GM19452 (cell line): ENCODE results near the gene ZNF524.
A peak's percentile ranks its signal among the peaks of the same experiment; 100 is the strongest.

Experiments used
- ATAC-seq: cut with Tn5 transposase; IDR thresholded peaks from one replicate; pipeline ENCODE4 v1.9.1; 2021; ENCODE audit not compliant: unreplicated experiment

Gene ZNF524

GRCh38 chr19:55601084-55601483 lies 996 bp downstream of the ZNF524 start:
- ATAC-seq = no peak

- no peak for ATAC-seq
Measured at GRCh38 chr19:55602104-55603001, 2.3 kb downstream of the ZNF524 start.

- no peak for ATAC-seq
Measured at GRCh38 chr19:55603115-55603514, 3.0 kb downstream of the ZNF524 start.

- no peak for ATAC-seq
Measured at GRCh38 chr19:55603581-55604292, 3.6 kb downstream of the ZNF524 start.

GRCh38 chr19:55605207-55605636 lies 5.1 kb downstream of the ZNF524 start:
- ATAC-seq = peak; percentile 68

- ATAC-seq = peak; percentile 24
Measured at GRCh38 chr19:55605637-55606470, 5.8 kb downstream of the ZNF524 start, which contains the start of gene ZNF865. Gene ZNF865 (plus strand): TSS chr19:55605647. CDS start chr19:55613619, 7,972 bp downstream.

- ATAC-seq = no peak
Measured at GRCh38 chr19:55606471-55606787, 6.3 kb downstream of the ZNF524 start.

GRCh38 chr19:55606817-55607216 lies 6.7 kb downstream of the ZNF524 start:
- ATAC-seq = no peak

GRCh38 chr19:55609326-55609725 lies 9.2 kb downstream of the ZNF524 start:
- ATAC-seq = no peak

- no peak for ATAC-seq
Measured at GRCh38 chr19:55611300-55611982, 11.4 kb downstream of the ZNF524 start.

- ATAC-seq = no peak
Measured at GRCh38 chr19:55611983-55612645, 12.0 kb downstream of the ZNF524 start.

- no peak for ATAC-seq
Measured at GRCh38 chr19:55613396-55613795, 13.3 kb downstream of the ZNF524 start.

GRCh38 chr19:55613930-55614710 lies 14.0 kb downstream of the ZNF524 start:
- no peak for ATAC-seq

- ATAC-seq = no peak
Measured at GRCh38 chr19:55614711-55615542, 14.8 kb downstream of the ZNF524 start.

GRCh38 chr19:55615543-55616394 lies 15.7 kb downstream of the ZNF524 start:
- ATAC-seq = no peak

- ATAC-seq = no peak
Measured at GRCh38 chr19:55616395-55616875, 16.3 kb downstream of the ZNF524 start.

- ATAC-seq = no peak
Measured at GRCh38 chr19:55617426-55617825, 17.3 kb downstream of the ZNF524 start.
